ENCODE data around the gene PRDM7.

Gene PRDM7

GRCh38 chr16:90040152-90041023 lies 36.7 kb downstream of the PRDM7 start:
- no peaks in the 10 kb centered on the region for H3K79me2 ChIP-seq (ENCODE audit: insufficient read depth, low read length)
- 0 out of 2 replicates have a peak, but pooled peaks cover 7% of the 10 kb centered on the region for H3K36me3 ChIP-seq (ENCODE audit: insufficient read depth, low read length)

GRCh38 chr16:90037276-90037675 lies 39.9 kb downstream of the PRDM7 start:
- H3K4me1 ChIP-seq (ENCODE audit: insufficient read depth, low read length, severe bottlenecking), result no peaks in the 10 kb centered on the region
- H3K9me3 ChIP-seq (ENCODE audit: low read length), result no peaks in the 10 kb centered on the region
- no peaks in the 10 kb centered on the region for H3K9me2 ChIP-seq (ENCODE audit: low read depth, low read length)
- no peaks in the 10 kb centered on the region for H3K27me3 ChIP-seq (ENCODE audit: insufficient read depth, low read length)
- no peak overlapping the region for H3K27ac ChIP-seq (ENCODE audit: low read depth, low read length, poor library complexity, severe bottlenecking)
- no peak overlapping the region for H3K9ac ChIP-seq (ENCODE audit: low read length)
- H3K4me3 ChIP-seq (ENCODE audit: low read depth, low read length, poor library complexity, severe bottlenecking), result no peak overlapping the region
- no peaks in the 10 kb centered on the region for H4K20me1 ChIP-seq (ENCODE audit: insufficient read depth, low read length)
- H3K36me3 ChIP-seq (ENCODE audit: insufficient read depth, low read length), result peaks cover 9% of the 10 kb centered on the region; the same call in 1 of the 2 replicates
- no peaks in the 10 kb centered on the region for H3F3A ChIP-seq (ENCODE audit: insufficient read depth, low read length)
- H2AFZ ChIP-seq (ENCODE audit: low read length), result no peak overlapping the region
- H3K79me2 ChIP-seq (ENCODE audit: insufficient read depth, low read length), result no peaks in the 10 kb centered on the region
- TF ChIP-seq EZH2 (IDR thresholded peaks at IDR 0.05; ENCODE audit: borderline replicate concordance, low read length) (no peak), CTCF (IDR thresholded peaks at IDR 0.05; ENCODE audit: low read length) (no peak)
- H3K4me2 ChIP-seq (ENCODE audit: low read length), result no peak overlapping the region

More at GRCh38 chr16:90040152-90041023, 36.7 kb downstream of the PRDM7 start:
- Histone ChIP-seq H3K27me3 (ENCODE audit: insufficient read depth, low read length) (0 out of 2 replicates have a peak, but pooled peaks cover 6% of the 10 kb centered on the region), H3K4me2 (ENCODE audit: low read length) (no peak overlapping the region), H4K20me1 (ENCODE audit: insufficient read depth, low read length) (no peaks in the 10 kb centered on the region), H3K9me2 (ENCODE audit: low read depth, low read length) (no peaks in the 10 kb centered on the region), H2AFZ (ENCODE audit: low read length) (no peak overlapping the region), H3K4me1 (ENCODE audit: insufficient read depth, low read length, severe bottlenecking) (no peaks in the 10 kb centered on the region), H3K4me3 (ENCODE audit: low read depth, low read length, poor library complexity, severe bottlenecking) (no peak overlapping the region), H3F3A (ENCODE audit: insufficient read depth, low read length) (no peaks in the 10 kb centered on the region), H3K27ac (ENCODE audit: low read depth, low read length, poor library complexity, severe bottlenecking) (no peak overlapping the region), H3K9me3 (ENCODE audit: low read length) (no peaks in the 10 kb centered on the region), H3K9ac (ENCODE audit: low read length) (no peak overlapping the region)
- TF ChIP-seq EZH2 (IDR thresholded peaks at IDR 0.05; ENCODE audit: borderline replicate concordance, low read length), result no peak
- no peak for TF ChIP-seq CTCF (IDR thresholded peaks at IDR 0.05; ENCODE audit: low read length)

GRCh38 chr16:90035902-90036301 lies 41.2 kb downstream of the PRDM7 start:
- Histone ChIP-seq H3K27ac (ENCODE audit: low read depth, low read length, poor library complexity, severe bottlenecking) (no peak overlapping the region), H4K20me1 (ENCODE audit: insufficient read depth, low read length) (no peaks in the 10 kb centered on the region), H3K4me3 (ENCODE audit: low read depth, low read length, poor library complexity, severe bottlenecking) (no peak overlapping the region), H3K4me1 (ENCODE audit: insufficient read depth, low read length, severe bottlenecking) (no peaks in the 10 kb centered on the region), H3K4me2 (ENCODE audit: low read length) (no peak overlapping the region), H3K9me3 (ENCODE audit: low read length) (no peaks in the 10 kb centered on the region), H3K27me3 (ENCODE audit: insufficient read depth, low read length) (no peaks in the 10 kb centered on the region), H3K79me2 (ENCODE audit: insufficient read depth, low read length) (no peaks in the 10 kb centered on the region), H3K9ac (ENCODE audit: low read length) (no peak overlapping the region), H3K9me2 (ENCODE audit: low read depth, low read length) (no peaks in the 10 kb centered on the region), H2AFZ (ENCODE audit: low read length) (no peak overlapping the region), H3F3A (ENCODE audit: insufficient read depth, low read length) (no peaks in the 10 kb centered on the region), H3K36me3 (ENCODE audit: insufficient read depth, low read length) (peaks cover 18% of the 10 kb centered on the region)
- TF ChIP-seq CTCF (IDR thresholded peaks at IDR 0.05; ENCODE audit: low read length), result no peak
- TF ChIP-seq EZH2 (IDR thresholded peaks at IDR 0.05; ENCODE audit: borderline replicate concordance, low read length), result no peak
